ENCODE measurements around the gene PRPF19. TPM values are rescaled to one million over a fixed set of nuclear protein-coding genes. Genes with fewer than 3 reads are reported as not detected.

PRPF19 gene
- total and polyA plus RNA-seq, 2 donors (not counting 1 experiment from before 2014, with no cell fraction given), result 32.6 to 37.7 TPM

- no peaks in the 10 kb centered on the region for H3K36me3 ChIP-seq (ENCODE audit: control insufficient read depth, insufficient read depth, low read length)
- peak within 1 kb of the TSS; percentile 83 for H3K9ac ChIP-seq (ENCODE audit: insufficient read depth, low read length)
- H3K4me2 ChIP-seq (ENCODE audit: extremely low read depth, insufficient read depth, low read length), result peak within 1 kb of the TSS; percentile 87
- peak within 1 kb of the TSS; percentile 83 for H3K27ac ChIP-seq (ENCODE audit: insufficient read depth, low read length)
- peaks cover 40% of the 10 kb centered on the region for H3K79me2 ChIP-seq (ENCODE audit: control insufficient read depth, insufficient read depth, low read length)
- peak within 1 kb of the TSS; percentile 52 for H2AFZ ChIP-seq (ENCODE audit: low read length)
- no peaks in the 10 kb centered on the region for H3K27me3 ChIP-seq (ENCODE audit: control insufficient read depth, insufficient read depth, low read length)
- H4K20me1 ChIP-seq (ENCODE audit: control insufficient read depth, extremely low read depth, insufficient read depth, low read length), result no peaks in the 10 kb centered on the region
- peaks cover 18% of the 10 kb centered on the region for H3K4me1 ChIP-seq (ENCODE audit: control insufficient read depth, extremely low read depth, insufficient read depth, low read length)
- DNase-seq (ENCODE audit: low read depth in 2 of 2), result peak; percentile 89 to 97
- TF ChIP-seq EZH2 (IDR thresholded peaks at IDR 0.05; ENCODE audit: low read length, missing control alignments) (no peak), CTCF (conservative IDR thresholded peaks at IDR 0.05 in 1 of 2, IDR thresholded peaks at IDR 0.05 in 1 of 2; ENCODE audit: low read depth in 1 of 2, low read length in 2 of 2) (no peak)
- H3K4me3 ChIP-seq (replicated peaks in 1 of 4; ENCODE audit: control extremely low read depth in 1 of 4, insufficient read depth in 1 of 4, low read depth in 3 of 4, low read length in 4 of 4), result peak within 1 kb of the TSS; percentile 72 to 96 (median 82)
- H3K9me3 ChIP-seq (ENCODE audit: control insufficient read depth, insufficient read depth, low read depth, low read length), result no peaks in the 10 kb centered on the region
Observed at GRCh38 chr11:60841797-60842667, 64.4 kb downstream of the PRPF19 start, which contains the start of gene CCDC86. Gene CCDC86, plus strand, starts transcription at chr11:60842113. Its CDS starts 12 bp downstream, at chr11:60842125.

Other genes starting within 250 kb of the PRPF19 start
- gene MS4A8, start 207.0 kb downstream of the PRPF19 start, total RNA-seq, result not detected in 2 replicates
- not detected in 2 replicates for gene MS4A8, start 207.0 kb downstream of the PRPF19 start, polyA plus RNA-seq
- gene MS4A18, start 181.9 kb downstream of the PRPF19 start, total RNA-seq, result not detected in 2 replicates
- not detected in 2 replicates for gene MS4A18, start 181.9 kb downstream of the PRPF19 start, polyA plus RNA-seq
- gene MS4A15, start 149.7 kb downstream of the PRPF19 start, total RNA-seq, result not detected in 2 replicates
- gene MS4A15, start 149.7 kb downstream of the PRPF19 start, polyA plus RNA-seq, result not detected in 2 replicates
- gene MS4A10, start 121.3 kb downstream of the PRPF19 start, total RNA-seq, result not detected in 2 replicates
- not detected in 2 replicates for gene MS4A10, start 121.3 kb downstream of the PRPF19 start, polyA plus RNA-seq
- gene CCDC86, start 64.5 kb downstream of the PRPF19 start, total RNA-seq, result 7.2 and 7.4 TPM in 2 replicates
- 14.9 and 29.4 TPM in 2 replicates for gene CCDC86, start 64.5 kb downstream of the PRPF19 start, polyA plus RNA-seq
- gene PTGDR2, start 50.6 kb downstream of the PRPF19 start, total RNA-seq, result 0.26 and 0.33 TPM in 2 replicates
- gene PTGDR2, start 50.6 kb downstream of the PRPF19 start, polyA plus RNA-seq, result 0.45 and 2.4 TPM in 2 replicates
- under 0.01 TPM in 1 of 2 replicates, not detected in the other for gene ZP1, start 39.0 kb downstream of the PRPF19 start, total RNA-seq
- gene ZP1, start 39.0 kb downstream of the PRPF19 start, polyA plus RNA-seq, result 0.62 TPM in 1 of 2 replicates, not detected in the other
- gene TMEM109, start 7.6 kb upstream of the PRPF19 start, total RNA-seq, result 18.7 and 21.5 TPM in 2 replicates
- 34.9 and 42.4 TPM in 2 replicates for gene TMEM109, start 7.6 kb upstream of the PRPF19 start, polyA plus RNA-seq
- 13.2 and 20.8 TPM in 2 replicates for gene TMEM132A, start 17.9 kb upstream of the PRPF19 start, total RNA-seq
- gene TMEM132A, start 17.9 kb upstream of the PRPF19 start, polyA plus RNA-seq, result 6.7 and 6.9 TPM in 2 replicates
- 19.5 and 29.9 TPM in 2 replicates for gene SLC15A3, start 45.6 kb upstream of the PRPF19 start, total RNA-seq
- gene SLC15A3, start 45.6 kb upstream of the PRPF19 start, polyA plus RNA-seq, result 5.8 and 10.5 TPM in 2 replicates
- gene CD6, start 65.1 kb upstream of the PRPF19 start, total RNA-seq, result not detected in 2 replicates
- not detected in 2 replicates for gene CD6, start 65.1 kb upstream of the PRPF19 start, polyA plus RNA-seq
- gene CD5, start 195.9 kb upstream of the PRPF19 start, total RNA-seq, result not detected in 2 replicates
- not detected in 2 replicates for gene CD5, start 195.9 kb upstream of the PRPF19 start, polyA plus RNA-seq

All from fibroblast of lung (primary cell).